ENCODE data around the gene S100B. TPM values are rescaled to one million over a fixed set of nuclear protein-coding genes. Genes with fewer than 3 reads are reported as not detected.

Gene S100B
- total RNA-seq, 1 experiment from 2014 or later = not detected

DNA sequence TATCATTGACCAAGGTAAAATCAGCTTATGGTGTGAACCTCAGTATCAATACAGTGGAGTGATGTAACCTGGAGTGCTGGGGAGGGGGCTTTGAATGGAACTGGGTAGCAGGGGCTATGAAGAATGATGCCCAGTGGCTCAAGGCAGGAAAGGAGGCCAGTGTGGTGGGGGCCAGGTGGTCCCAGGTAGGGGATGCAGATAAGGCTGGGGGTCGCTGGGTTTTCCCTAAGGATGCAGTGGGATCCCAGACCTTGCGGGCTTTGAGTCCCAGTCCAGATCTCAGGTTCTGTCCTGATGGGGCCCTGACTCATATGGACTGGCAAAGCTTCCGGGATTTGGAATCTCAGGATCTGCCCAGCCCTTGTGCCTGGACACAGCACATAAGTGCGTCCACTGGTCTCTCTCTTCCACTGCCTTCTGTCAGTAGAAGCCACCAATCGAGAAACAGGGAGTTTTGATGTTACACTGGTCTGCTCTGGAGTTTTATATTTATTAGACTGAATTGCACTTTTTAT is 52.0 kb downstream of the S100B start:
- DNase-seq (ENCODE audit: low read depth, low spot score) (no peak), ATAC-seq (no peak)
- POLR2A ChIA-PET = no interaction called here
- no peaks in the 10 kb centered on the region for H3K4me1 ChIP-seq (ENCODE audit: control insufficient read depth in 1 of 2, insufficient read depth in 2 of 2, low read length in 2 of 2)
- intact Hi-C loops (cut with micrococcal nuclease) = no loop called here
- RAD21 ChIA-PET (ENCODE audit: low non-redundant PET in 1 of 2, low total read pairs in 2 of 2, uncharacterized antibody in 2 of 2, unreplicated experiment in 2 of 2) = no interaction called here
- no TSS peak for BruUV-seq (replicated peaks)
- no peak overlapping the region for H3K4me2 ChIP-seq (ENCODE audit: low read length)
- no peak overlapping the region for H3K4me3 ChIP-seq (replicated peaks in 1 of 2; ENCODE audit: low read depth in 1 of 2, low read length in 2 of 2)
- no peaks in the 10 kb centered on the region for H3K9me3 ChIP-seq (ENCODE audit: control insufficient read depth in 1 of 2, insufficient read depth in 1 of 2, low read depth in 1 of 2, low read length in 2 of 2)
- H4K20me1 ChIP-seq (ENCODE audit: insufficient read depth) = no peaks in the 10 kb centered on the region
- no peak overlapping the region for H2AFZ ChIP-seq (ENCODE audit: low read depth, low read length, poor library complexity, severe bottlenecking)
- H3K9ac ChIP-seq (ENCODE audit: low read length) = no peak overlapping the region
- TF ChIP-seq ZFX (IDR thresholded peaks at IDR 0.05) (no peak), ELF1 (IDR thresholded peaks at IDR 0.05; ENCODE audit: borderline replicate concordance, low read depth) (no peak), ZNF274 (IDR thresholded peaks at IDR 0.05; ENCODE audit: low read depth, low read length) (no peak), FOSL1 (IDR thresholded peaks at IDR 0.05; ENCODE audit: low read depth) (no peak), ATF3 (IDR thresholded peaks at IDR 0.05) (no peak), EZH2phosphoT487 (IDR thresholded peaks at IDR 0.05; ENCODE audit: borderline replicate concordance) (no peak), TCF7L2 (IDR thresholded peaks at IDR 0.05; ENCODE audit: borderline replicate concordance, extremely low read depth, insufficient read depth, insufficient read length) (no peak), EGR1 (IDR thresholded peaks at IDR 0.05; ENCODE audit: low read depth) (no peak), JUND (IDR thresholded peaks at IDR 0.05) (no peak), YY1 (IDR thresholded peaks at IDR 0.05; ENCODE audit: extremely low read depth, insufficient replicate concordance, low read depth, low read length) (no peak), SP1 (IDR thresholded peaks at IDR 0.05; ENCODE audit: low read depth) (no peak), CBX3 (IDR thresholded peaks at IDR 0.05; ENCODE audit: low read depth) (no peak), CEBPB (IDR thresholded peaks at IDR 0.05; ENCODE audit: low read depth) (no peak), POLR2A (IDR thresholded peaks at IDR 0.05; ENCODE audit: borderline replicate concordance, extremely low read depth, insufficient read depth, insufficient read length) (no peak), SIN3A (IDR thresholded peaks at IDR 0.05; ENCODE audit: low read depth) (no peak)
- TF ChIP-seq, protein P1, sequence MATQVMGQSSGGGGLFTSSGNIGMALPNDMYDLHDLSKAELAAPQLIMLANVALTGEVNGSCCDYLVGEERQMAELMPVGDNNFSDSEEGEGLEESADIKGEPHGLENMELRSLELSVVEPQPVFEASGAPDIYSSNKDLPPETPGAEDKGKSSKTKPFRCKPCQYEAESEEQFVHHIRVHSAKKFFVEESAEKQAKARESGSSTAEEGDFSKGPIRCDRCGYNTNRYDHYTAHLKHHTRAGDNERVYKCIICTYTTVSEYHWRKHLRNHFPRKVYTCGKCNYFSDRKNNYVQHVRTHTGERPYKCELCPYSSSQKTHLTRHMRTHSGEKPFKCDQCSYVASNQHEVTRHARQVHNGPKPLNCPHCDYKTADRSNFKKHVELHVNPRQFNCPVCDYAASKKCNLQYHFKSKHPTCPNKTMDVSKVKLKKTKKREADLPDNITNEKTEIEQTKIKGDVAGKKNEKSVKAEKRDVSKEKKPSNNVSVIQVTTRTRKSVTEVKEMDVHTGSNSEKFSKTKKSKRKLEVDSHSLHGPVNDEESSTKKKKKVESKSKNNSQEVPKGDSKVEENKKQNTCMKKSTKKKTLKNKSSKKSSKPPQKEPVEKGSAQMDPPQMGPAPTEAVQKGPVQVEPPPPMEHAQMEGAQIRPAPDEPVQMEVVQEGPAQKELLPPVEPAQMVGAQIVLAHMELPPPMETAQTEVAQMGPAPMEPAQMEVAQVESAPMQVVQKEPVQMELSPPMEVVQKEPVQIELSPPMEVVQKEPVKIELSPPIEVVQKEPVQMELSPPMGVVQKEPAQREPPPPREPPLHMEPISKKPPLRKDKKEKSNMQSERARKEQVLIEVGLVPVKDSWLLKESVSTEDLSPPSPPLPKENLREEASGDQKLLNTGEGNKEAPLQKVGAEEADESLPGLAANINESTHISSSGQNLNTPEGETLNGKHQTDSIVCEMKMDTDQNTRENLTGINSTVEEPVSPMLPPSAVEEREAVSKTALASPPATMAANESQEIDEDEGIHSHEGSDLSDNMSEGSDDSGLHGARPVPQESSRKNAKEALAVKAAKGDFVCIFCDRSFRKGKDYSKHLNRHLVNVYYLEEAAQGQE (IDR thresholded peaks at IDR 0.05; ENCODE audit: low read depth) = no peak
- TF ChIP-seq, protein P2, sequence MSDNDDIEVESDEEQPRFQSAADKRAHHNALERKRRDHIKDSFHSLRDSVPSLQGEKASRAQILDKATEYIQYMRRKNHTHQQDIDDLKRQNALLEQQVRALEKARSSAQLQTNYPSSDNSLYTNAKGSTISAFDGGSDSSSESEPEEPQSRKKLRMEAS (IDR thresholded peaks at IDR 0.05) = no peak
- TF ChIP-seq, protein P3, sequence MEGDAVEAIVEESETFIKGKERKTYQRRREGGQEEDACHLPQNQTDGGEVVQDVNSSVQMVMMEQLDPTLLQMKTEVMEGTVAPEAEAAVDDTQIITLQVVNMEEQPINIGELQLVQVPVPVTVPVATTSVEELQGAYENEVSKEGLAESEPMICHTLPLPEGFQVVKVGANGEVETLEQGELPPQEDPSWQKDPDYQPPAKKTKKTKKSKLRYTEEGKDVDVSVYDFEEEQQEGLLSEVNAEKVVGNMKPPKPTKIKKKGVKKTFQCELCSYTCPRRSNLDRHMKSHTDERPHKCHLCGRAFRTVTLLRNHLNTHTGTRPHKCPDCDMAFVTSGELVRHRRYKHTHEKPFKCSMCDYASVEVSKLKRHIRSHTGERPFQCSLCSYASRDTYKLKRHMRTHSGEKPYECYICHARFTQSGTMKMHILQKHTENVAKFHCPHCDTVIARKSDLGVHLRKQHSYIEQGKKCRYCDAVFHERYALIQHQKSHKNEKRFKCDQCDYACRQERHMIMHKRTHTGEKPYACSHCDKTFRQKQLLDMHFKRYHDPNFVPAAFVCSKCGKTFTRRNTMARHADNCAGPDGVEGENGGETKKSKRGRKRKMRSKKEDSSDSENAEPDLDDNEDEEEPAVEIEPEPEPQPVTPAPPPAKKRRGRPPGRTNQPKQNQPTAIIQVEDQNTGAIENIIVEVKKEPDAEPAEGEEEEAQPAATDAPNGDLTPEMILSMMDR (IDR thresholded peaks at IDR 0.05 in 2 of 3, conservative IDR thresholded peaks at IDR 0.05 in 1 of 3; ENCODE audit: borderline replicate concordance in 1 of 3, insufficient read depth in 1 of 3, low read depth in 2 of 3, low read length in 2 of 3) = no peak
- no peaks in the 10 kb centered on the region for H3K79me2 ChIP-seq (ENCODE audit: insufficient read depth, low read length)
- H3K9me2 ChIP-seq (ENCODE audit: insufficient read depth) = no peaks in the 10 kb centered on the region
- peaks cover 5 to 6% of the 10 kb centered on the region in 2 experiments; a peak in 2 of 4 replicates for H3K36me3 ChIP-seq (ENCODE audit: control insufficient read depth in 1 of 2, insufficient read depth in 2 of 2, low read length in 2 of 2)
- no peaks in the 10 kb centered on the region for H3K27me3 ChIP-seq (ENCODE audit: insufficient read depth, low read length)
- H3K27ac ChIP-seq (ENCODE audit: low read depth, low read length) = no peak overlapping the region
- CTCF ChIA-PET = no interaction called here
